Measurements from ENCODE around the gene PXDN. TPM values are rescaled to one million over a fixed set of nuclear protein-coding genes. Genes with fewer than 3 reads are reported as not detected.

PXDN gene
- total RNA-seq, 2 donors from 2014 or later, result 29.5 to 40.8 TPM

DNA sequence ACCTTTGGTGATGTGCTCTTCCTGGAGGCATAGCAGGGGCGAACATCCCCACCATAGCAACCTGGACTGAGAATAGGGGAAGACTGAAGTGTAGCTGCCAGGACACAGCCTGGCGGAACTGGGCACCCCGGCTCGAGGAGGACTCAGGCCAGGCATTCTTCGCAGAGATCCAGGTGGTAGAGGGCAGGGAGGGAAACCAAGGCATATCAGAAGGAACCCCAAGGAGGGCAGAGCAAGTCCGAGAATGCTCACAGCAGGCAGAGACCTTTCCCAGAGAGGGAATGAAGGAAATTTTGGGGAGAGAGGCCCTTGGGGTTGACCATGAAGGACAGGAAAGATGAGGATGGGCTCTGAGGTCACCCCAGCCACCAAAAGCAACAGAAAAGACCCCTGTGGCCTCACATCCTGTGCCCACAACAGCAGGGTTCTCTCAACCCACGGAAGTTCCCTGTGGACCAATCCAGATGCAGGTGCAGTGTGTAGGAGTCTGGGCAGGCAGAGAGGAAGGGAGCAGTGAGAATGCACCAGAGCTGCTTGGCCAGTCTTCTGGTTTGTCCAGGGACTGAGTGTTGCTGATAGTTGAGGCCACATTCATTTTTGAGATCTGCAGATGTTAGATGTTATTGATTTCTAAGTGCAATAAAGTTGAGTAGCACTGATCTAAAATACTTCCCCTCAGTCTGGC lies 136.9 kb downstream of the PXDN start:
- Histone ChIP-seq H3K4me1 (replicated peaks) (no peaks in the 10 kb centered on the region), H3K36me3 (no peaks in the 10 kb centered on the region), H3K27ac (no peak overlapping the region), H3K9me3 (no peaks in the 10 kb centered on the region), H3K4me3 (no peak overlapping the region), H3K27me3 (replicated peaks; ENCODE audit: insufficient read depth) (no peaks in the 10 kb centered on the region)
- no peak for DNase-seq (ENCODE audit: low spot score)
- TF ChIP-seq POLR2A (IDR thresholded peaks at IDR 0.05), result no peak
- intact Hi-C loops (cut with DNase I), result no loop called here
- WGBS, result 89% methylated on average over 7 of the region's 7 CpGs

DNA sequence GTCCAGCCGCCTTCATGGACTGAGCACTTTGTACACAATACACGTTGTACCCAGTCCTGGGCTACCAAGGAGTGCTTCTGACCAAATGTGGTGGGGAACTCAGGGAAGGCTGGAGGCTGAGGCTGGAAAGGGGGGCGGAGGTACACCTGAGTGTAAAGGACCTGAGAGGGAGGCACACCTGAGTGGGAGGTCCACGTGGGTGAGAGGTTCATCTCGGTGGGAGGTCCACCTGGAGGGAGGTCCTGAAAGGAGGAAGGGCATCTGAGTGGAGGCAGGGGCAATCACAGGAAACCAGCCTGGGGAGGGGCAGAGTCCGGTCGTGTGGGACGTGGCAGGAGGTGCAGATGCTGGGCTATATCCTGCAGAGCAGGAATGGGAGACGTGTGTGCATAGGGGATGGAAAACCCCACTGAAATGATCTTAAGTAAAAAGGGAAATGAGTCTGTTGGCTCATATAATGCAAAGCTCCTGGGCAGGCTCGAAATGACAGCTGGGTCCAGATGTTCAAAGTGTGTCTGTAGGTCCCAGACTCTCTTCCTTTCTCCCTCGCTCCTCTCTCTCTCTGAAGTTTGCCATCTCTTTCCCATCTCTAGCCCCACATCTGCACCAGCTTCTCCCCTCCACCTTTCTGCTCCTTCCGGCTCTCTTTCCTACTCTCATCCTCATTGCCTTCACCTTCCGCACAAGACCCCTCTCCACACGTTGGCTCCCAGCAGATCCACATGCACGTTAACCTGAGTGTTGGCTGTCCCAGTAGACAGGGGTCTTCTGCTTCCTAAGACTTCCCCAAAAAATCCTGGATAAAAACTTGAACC lies 137.7 kb downstream of the PXDN start:
- H3K4me3 ChIP-seq, result no peak overlapping the region
- no peak for DNase-seq (ENCODE audit: low spot score)
- H3K4me1 ChIP-seq (replicated peaks), result no peaks in the 10 kb centered on the region
- H3K27ac ChIP-seq, result no peak overlapping the region
- H3K27me3 ChIP-seq (replicated peaks; ENCODE audit: insufficient read depth), result no peaks in the 10 kb centered on the region
- intact Hi-C loops (cut with DNase I), result no loop called here
- WGBS, result 67% methylated on average over 15 of the region's 15 CpGs
- H3K9me3 ChIP-seq, result no peaks in the 10 kb centered on the region
- TF ChIP-seq POLR2AphosphoS5 (IDR thresholded peaks at IDR 0.05), result no peak
- TF ChIP-seq POLR2A (IDR thresholded peaks at IDR 0.05), result no peak
- TF ChIP-seq, protein P1, sequence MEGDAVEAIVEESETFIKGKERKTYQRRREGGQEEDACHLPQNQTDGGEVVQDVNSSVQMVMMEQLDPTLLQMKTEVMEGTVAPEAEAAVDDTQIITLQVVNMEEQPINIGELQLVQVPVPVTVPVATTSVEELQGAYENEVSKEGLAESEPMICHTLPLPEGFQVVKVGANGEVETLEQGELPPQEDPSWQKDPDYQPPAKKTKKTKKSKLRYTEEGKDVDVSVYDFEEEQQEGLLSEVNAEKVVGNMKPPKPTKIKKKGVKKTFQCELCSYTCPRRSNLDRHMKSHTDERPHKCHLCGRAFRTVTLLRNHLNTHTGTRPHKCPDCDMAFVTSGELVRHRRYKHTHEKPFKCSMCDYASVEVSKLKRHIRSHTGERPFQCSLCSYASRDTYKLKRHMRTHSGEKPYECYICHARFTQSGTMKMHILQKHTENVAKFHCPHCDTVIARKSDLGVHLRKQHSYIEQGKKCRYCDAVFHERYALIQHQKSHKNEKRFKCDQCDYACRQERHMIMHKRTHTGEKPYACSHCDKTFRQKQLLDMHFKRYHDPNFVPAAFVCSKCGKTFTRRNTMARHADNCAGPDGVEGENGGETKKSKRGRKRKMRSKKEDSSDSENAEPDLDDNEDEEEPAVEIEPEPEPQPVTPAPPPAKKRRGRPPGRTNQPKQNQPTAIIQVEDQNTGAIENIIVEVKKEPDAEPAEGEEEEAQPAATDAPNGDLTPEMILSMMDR (IDR thresholded peaks at IDR 0.05), result no peak
- H3K36me3 ChIP-seq, result no peaks in the 10 kb centered on the region

DNA sequence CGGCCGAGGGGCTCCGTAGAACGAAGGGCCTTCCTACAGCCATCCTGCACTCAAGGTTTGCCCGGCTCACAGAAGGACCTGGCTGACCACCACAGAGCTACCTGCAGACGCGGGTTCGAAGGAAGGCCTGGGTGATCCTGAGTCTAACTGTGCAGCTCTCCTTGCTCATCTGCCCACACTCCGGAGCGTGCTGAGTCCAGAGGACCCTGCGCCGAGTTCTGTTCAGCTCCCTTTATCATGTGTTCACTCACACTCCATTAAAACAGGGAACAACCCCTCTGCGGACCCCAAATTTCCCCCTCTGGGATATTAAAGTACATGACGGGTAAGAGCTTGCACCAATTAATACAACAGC lies 138.3 kb downstream of the PXDN start:
- Histone ChIP-seq H3K27ac (no peak overlapping the region), H3K4me3 (no peak overlapping the region), H3K36me3 (no peaks in the 10 kb centered on the region), H3K4me1 (replicated peaks) (no peaks in the 10 kb centered on the region), H3K9me3 (no peaks in the 10 kb centered on the region), H3K27me3 (replicated peaks; ENCODE audit: insufficient read depth) (no peaks in the 10 kb centered on the region)
- intact Hi-C loops (cut with DNase I), result no loop called here
- WGBS, result 89% methylated on average over 14 of the region's 14 CpGs
- no peak for DNase-seq (ENCODE audit: low spot score)
- TF ChIP-seq POLR2AphosphoS5 (IDR thresholded peaks at IDR 0.05) (no peak), POLR2A (IDR thresholded peaks at IDR 0.05) (no peak)
- TF ChIP-seq, protein P1 (IDR thresholded peaks at IDR 0.05), result no peak

DNA sequence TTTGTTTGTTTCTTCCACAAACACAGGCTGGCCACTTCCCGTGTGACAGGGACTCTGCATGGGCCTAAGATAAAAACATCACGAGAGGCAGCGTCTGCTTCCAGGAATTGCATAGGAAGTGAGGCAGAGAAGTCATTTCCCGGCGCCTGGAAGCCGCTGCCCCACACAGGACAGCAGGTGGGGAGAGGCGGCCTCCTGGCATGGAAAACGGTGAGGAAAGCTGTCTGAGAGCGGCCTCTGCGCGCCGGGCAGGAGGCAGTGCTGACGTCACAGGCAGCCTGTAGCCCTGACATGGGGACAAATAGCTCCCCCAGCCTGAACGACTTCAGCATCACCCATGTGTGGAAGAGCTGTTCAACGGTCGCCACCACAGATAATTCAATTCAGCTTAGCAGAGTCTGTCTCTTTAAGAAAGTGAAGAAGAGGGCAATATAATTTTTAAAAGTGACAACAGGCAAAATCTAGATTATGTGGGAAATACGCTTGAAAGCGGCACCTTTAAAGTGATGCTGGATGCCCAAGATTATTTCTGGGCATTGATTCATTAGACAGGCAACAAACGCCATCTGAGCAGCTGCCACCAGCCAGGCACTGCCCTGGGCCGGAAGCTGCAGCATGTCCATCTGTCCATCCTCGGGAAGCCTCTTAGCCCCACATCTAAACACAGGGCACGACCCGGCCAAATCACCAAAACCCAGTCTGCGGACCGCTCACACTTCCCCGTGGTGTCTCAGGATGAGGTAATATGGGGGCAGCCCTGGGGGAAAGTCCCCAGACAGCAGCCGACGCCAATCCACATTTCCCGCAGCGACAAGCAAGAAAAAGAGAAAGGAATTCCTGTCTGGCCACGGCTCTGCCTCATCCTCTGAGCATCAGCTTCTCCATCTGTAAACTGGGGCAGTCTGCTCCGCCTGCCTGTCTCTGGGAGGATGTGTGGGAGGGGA lies 138.9 kb downstream of the PXDN start:
- WGBS, result 67% methylated on average over 32 of the region's 32 CpGs
- DNase-seq (ENCODE audit: low spot score), result no peak

More for the DNA sequence above, 138.9 kb downstream of the PXDN start:
- intact Hi-C loops (cut with DNase I), result no loop called here
- H3K4me1 ChIP-seq (replicated peaks), result no peaks in the 10 kb centered on the region
- no peaks in the 10 kb centered on the region for H3K9me3 ChIP-seq
- no peaks in the 10 kb centered on the region for H3K27me3 ChIP-seq (replicated peaks; ENCODE audit: insufficient read depth)
- no peaks in the 10 kb centered on the region for H3K36me3 ChIP-seq
- H3K27ac ChIP-seq, result no peak overlapping the region
- TF ChIP-seq POLR2A (IDR thresholded peaks at IDR 0.05) (no peak), POLR2AphosphoS5 (IDR thresholded peaks at IDR 0.05) (no peak)
- TF ChIP-seq, protein P1 (IDR thresholded peaks at IDR 0.05), result no peak
- H3K4me3 ChIP-seq, result no peak overlapping the region
